ENCODE results near the gene SPNS2. TPM values are rescaled to one million over a fixed set of nuclear protein-coding genes. Genes with fewer than 3 reads are reported as not detected.

SPNS2 gene
- total RNA-seq, 1 experiment from 2014 or later, result 2.6 TPM

DNA sequence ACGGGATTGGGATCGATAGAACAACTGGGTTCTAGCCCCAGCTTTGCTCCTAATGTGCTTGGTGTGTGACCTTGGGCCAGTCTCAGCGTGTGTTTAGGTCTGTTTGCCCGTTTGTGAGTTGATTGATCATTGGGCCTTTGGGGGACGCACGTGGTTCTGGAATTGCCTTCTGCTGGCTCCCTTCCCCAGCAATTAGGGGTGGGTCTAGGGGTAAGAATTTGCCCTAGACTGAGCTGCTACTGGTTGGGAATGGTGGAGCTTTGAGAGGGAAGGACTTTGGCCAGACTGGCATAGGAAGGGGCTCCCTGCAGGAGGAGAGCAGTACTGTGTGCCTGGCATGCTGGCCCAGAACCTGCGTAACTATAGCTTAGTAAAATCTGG is 1.5 kb downstream of the SPNS2 start:
- H3K36me3 ChIP-seq (ENCODE audit: low read depth, low read length), result no peaks in the 10 kb centered on the region
- H3K27me3 ChIP-seq (ENCODE audit: low read length), result peaks cover 12% of the 10 kb centered on the region; the same call in 1 of the 2 replicates
- no peaks in the 10 kb centered on the region for H3K9me3 ChIP-seq (ENCODE audit: low read length)
- intact Hi-C loops (cut with micrococcal nuclease), result no loop called here
- H3K79me2 ChIP-seq (ENCODE audit: low read length), result no peaks in the 10 kb centered on the region
- H3K9ac ChIP-seq (ENCODE audit: low read length), result no peak overlapping the region
- ChIA-PET POLR2A (ENCODE audit: unreplicated experiment) (no interaction called here), CTCF (no interaction called here)
- H2AFZ ChIP-seq (ENCODE audit: low read length), result no peak overlapping the region
- TF ChIP-seq EZH2 (IDR thresholded peaks at IDR 0.05; ENCODE audit: low read length, unreplicated experiment) (no peak), EZH2phosphoT487 (IDR thresholded peaks at IDR 0.05; ENCODE audit: borderline replicate concordance, low read length) (no peak)
- TF ChIP-seq, protein P1, sequence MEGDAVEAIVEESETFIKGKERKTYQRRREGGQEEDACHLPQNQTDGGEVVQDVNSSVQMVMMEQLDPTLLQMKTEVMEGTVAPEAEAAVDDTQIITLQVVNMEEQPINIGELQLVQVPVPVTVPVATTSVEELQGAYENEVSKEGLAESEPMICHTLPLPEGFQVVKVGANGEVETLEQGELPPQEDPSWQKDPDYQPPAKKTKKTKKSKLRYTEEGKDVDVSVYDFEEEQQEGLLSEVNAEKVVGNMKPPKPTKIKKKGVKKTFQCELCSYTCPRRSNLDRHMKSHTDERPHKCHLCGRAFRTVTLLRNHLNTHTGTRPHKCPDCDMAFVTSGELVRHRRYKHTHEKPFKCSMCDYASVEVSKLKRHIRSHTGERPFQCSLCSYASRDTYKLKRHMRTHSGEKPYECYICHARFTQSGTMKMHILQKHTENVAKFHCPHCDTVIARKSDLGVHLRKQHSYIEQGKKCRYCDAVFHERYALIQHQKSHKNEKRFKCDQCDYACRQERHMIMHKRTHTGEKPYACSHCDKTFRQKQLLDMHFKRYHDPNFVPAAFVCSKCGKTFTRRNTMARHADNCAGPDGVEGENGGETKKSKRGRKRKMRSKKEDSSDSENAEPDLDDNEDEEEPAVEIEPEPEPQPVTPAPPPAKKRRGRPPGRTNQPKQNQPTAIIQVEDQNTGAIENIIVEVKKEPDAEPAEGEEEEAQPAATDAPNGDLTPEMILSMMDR (conservative IDR thresholded peaks at IDR 0.05; ENCODE audit: low read depth, low read length), result no peak
- no peak for DNase-seq
- peak overlapping the region; percentile 57; the same call in 1 of the 2 replicates for H3K4me3 ChIP-seq (ENCODE audit: low read length)
- H3K27ac ChIP-seq (ENCODE audit: low read length), result no peak overlapping the region
- no TSS peak for BruUV-seq (replicated peaks)
- no peak for ATAC-seq
- no peaks in the 10 kb centered on the region for H3K9me2 ChIP-seq (replicated peaks; ENCODE audit: low read length)
- peak overlapping the region; percentile 73 for H3K4me2 ChIP-seq (ENCODE audit: low read length)
- H4K20me1 ChIP-seq (ENCODE audit: low read length), result no peaks in the 10 kb centered on the region
- H3K4me1 ChIP-seq (ENCODE audit: insufficient read depth, low read length), result peaks cover 33% of the 10 kb centered on the region
- no peaks in the 10 kb centered on the region for H3F3A ChIP-seq (ENCODE audit: low read length, unreplicated experiment)

DNA sequence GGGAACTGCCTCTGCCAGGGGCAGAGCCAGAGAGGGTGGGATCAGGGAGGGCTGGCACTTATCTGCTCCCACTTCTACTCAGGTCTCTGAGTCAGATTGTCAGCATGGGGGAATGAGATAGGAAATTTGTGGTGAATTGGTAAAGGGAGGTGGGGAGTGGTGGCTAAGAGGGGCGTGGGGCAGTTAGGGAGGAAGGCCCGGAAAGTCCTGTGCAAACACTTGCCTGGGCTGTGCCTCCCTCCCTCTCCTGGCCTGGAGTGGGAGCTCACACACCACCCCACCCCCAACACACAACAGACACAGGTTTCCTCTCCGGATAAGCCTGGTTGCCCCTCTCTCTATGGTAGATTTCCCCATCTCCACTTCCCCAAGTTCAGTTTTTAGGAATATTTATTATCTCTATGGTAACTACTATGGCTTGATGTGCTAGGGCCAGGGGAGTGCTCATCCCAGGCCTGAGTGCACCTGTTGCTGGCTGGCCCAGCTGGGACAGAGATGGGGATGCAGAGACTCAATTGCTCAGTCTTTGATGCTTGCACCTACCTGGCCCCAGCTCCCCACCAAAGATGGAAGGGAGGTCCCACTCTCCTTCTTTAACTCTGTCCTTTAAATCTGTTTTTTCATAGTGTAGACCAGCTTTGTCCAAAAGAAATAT is 2.7 kb downstream of the SPNS2 start:
- no peak overlapping the region for H2AFZ ChIP-seq (ENCODE audit: low read length)
- no peak for DNase-seq
- POLR2A ChIA-PET (ENCODE audit: unreplicated experiment), result no interaction called here
- CTCF ChIA-PET, result no interaction called here
- no peaks in the 10 kb centered on the region for H3F3A ChIP-seq (ENCODE audit: low read length, unreplicated experiment)
- H3K4me2 ChIP-seq (ENCODE audit: low read length), result no peak overlapping the region
- peaks cover 12% of the 10 kb centered on the region; the same call in 1 of the 2 replicates for H3K27me3 ChIP-seq (ENCODE audit: low read length)
- H3K9me2 ChIP-seq (replicated peaks; ENCODE audit: low read length), result no peaks in the 10 kb centered on the region
- no peak overlapping the region for H3K27ac ChIP-seq (ENCODE audit: low read length)
- H4K20me1 ChIP-seq (ENCODE audit: low read length), result no peaks in the 10 kb centered on the region
- intact Hi-C loops (cut with micrococcal nuclease), result no loop called here
- H3K79me2 ChIP-seq (ENCODE audit: low read length), result no peaks in the 10 kb centered on the region
- H3K4me3 ChIP-seq (ENCODE audit: low read length), result no peak overlapping the region
- no peak for ATAC-seq
- H3K9ac ChIP-seq (ENCODE audit: low read length), result no peak overlapping the region
- no peaks in the 10 kb centered on the region for H3K36me3 ChIP-seq (ENCODE audit: low read depth, low read length)
- TF ChIP-seq, protein P1 (conservative IDR thresholded peaks at IDR 0.05; ENCODE audit: low read depth, low read length), result no peak
- TF ChIP-seq EZH2 (IDR thresholded peaks at IDR 0.05; ENCODE audit: low read length, unreplicated experiment), result no peak
- no peak for TF ChIP-seq EZH2phosphoT487 (IDR thresholded peaks at IDR 0.05; ENCODE audit: borderline replicate concordance, low read length)
- peaks cover 38% of the 10 kb centered on the region for H3K4me1 ChIP-seq (ENCODE audit: insufficient read depth, low read length)
- no TSS peak for BruUV-seq (replicated peaks)
- no peaks in the 10 kb centered on the region for H3K9me3 ChIP-seq (ENCODE audit: low read length)

DNA sequence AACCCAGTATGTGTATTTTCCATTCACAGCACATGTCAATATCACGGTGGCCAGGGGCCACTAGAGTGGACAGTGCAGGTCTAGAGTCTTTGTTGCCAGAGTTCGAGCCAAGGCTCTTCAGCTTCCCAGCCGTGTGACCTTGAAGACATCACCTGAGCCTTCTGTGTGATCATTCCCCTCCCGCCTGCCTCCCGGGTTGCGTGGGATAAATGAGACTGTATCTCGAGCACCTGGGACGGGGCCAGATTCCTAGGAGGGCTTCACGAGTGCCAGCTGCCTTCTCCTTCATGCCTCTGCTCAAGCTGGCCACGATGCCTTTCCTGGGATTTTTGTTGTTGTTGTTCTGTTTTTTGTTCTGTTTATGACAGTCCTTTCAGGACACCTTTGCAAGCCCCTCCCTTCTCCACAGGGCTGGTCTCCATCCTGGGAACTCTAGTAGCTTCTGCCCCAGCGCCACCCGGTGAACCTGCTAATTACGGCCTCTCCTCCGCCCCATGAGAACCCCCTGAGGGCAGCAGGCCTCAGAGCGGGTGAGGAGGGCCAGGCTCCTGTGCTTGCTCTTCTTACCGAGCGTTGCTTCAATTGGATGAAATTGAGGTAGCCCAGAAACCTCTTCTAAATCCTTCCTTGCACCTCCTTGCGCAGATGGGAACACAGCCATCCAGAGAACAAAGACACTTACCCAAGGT is 3.9 kb downstream of the SPNS2 start:
- Histone ChIP-seq H3K79me2 (ENCODE audit: low read length) (no peaks in the 10 kb centered on the region), H3K9me2 (replicated peaks; ENCODE audit: low read length) (no peaks in the 10 kb centered on the region), H3K27me3 (ENCODE audit: low read length) (peaks cover 12% of the 10 kb centered on the region; the same call in 1 of the 2 replicates), H3F3A (ENCODE audit: low read length, unreplicated experiment) (no peaks in the 10 kb centered on the region), H4K20me1 (ENCODE audit: low read length) (no peaks in the 10 kb centered on the region), H3K36me3 (ENCODE audit: low read depth, low read length) (no peaks in the 10 kb centered on the region), H3K9ac (ENCODE audit: low read length) (no peak overlapping the region), H3K4me1 (ENCODE audit: insufficient read depth, low read length) (peaks cover 26% of the 10 kb centered on the region), H3K4me3 (ENCODE audit: low read length) (no peak overlapping the region), H3K9me3 (ENCODE audit: low read length) (no peaks in the 10 kb centered on the region), H3K27ac (ENCODE audit: low read length) (no peak overlapping the region), H3K4me2 (ENCODE audit: low read length) (no peak overlapping the region), H2AFZ (ENCODE audit: low read length) (no peak overlapping the region)
- no peak for TF ChIP-seq EZH2phosphoT487 (IDR thresholded peaks at IDR 0.05; ENCODE audit: borderline replicate concordance, low read length)
- TF ChIP-seq, protein P1 (conservative IDR thresholded peaks at IDR 0.05; ENCODE audit: low read depth, low read length), result no peak
- no peak for TF ChIP-seq EZH2 (IDR thresholded peaks at IDR 0.05; ENCODE audit: low read length, unreplicated experiment)
- no TSS peak for BruUV-seq (replicated peaks)
- ChIA-PET POLR2A (ENCODE audit: unreplicated experiment) (no interaction called here), CTCF (no interaction called here)
- intact Hi-C loops (cut with micrococcal nuclease), result no loop called here
- DNase-seq, result no peak
- no peak for ATAC-seq
